Activated CD8-positive, alpha-beta memory T cell treated with anti-CD3 and anti-CD28 coated beads, Interleukin-2, amount 50 U/mL, for 24 hours (primary cell): ENCODE measurements around the gene PSORS1C1.
"Not testable (repeated sequence)": the region's sequence is repeated elsewhere in the genome, so short reads cannot be mapped to it uniquely, and the experiment has no call there.

Experiments
- DNase-seq: peaks from one replicate; pipeline ENCODE4 v3.0.0-alpha.2; 2020; ENCODE audit errors: extremely low read depth

PSORS1C1 gene

GRCh38 chr6:31178143-31179041 is 63.8 kb downstream of the PSORS1C1 start:
- DNase-seq, result no peak

- no peak for DNase-seq
Measured at GRCh38 chr6:31179042-31179386, 64.4 kb downstream of the PSORS1C1 start.

- no peak for DNase-seq
Measured at GRCh38 chr6:31179896-31180295, 65.3 kb downstream of the PSORS1C1 start.

- DNase-seq, result no peak
Measured at GRCh38 chr6:31180500-31180899, 65.9 kb downstream of the PSORS1C1 start.

- DNase-seq, result not testable (repeated sequence)
Measured at GRCh38 chr6:31183287-31183686, 68.7 kb downstream of the PSORS1C1 start.

GRCh38 chr6:31183859-31184258 is 69.3 kb downstream of the PSORS1C1 start:
- DNase-seq, result not testable (repeated sequence)

GRCh38 chr6:31185695-31186051 is 71.1 kb downstream of the PSORS1C1 start:
- not testable (repeated sequence) for DNase-seq

- DNase-seq, result no peak
Measured at GRCh38 chr6:31186052-31186734, 71.6 kb downstream of the PSORS1C1 start.

- no peak for DNase-seq
Measured at GRCh38 chr6:31187780-31188194, 73.2 kb downstream of the PSORS1C1 start.

GRCh38 chr6:31189223-31189622 is 74.6 kb downstream of the PSORS1C1 start:
- not testable (repeated sequence) for DNase-seq
